Liver (tissue), 9 donors: ENCODE results near the gene PDP2. TPM values are rescaled to one million over a fixed set of nuclear protein-coding genes. Genes with fewer than 3 reads are reported as not detected.

Source experiments
- DNase-seq: peaks from one replicate; pipeline ENCODE4 v3.0.0-alpha.2; 2017; ENCODE audit warnings: low spot score
- H3K27ac ChIP-seq, 2 donors: one replicate each; pipeline ENCODE4 v1.7.0; 2013; ENCODE audit warnings: inconsistent platforms in 2 of 2, low read length in 2 of 2, control low read depth in 1 of 2, low read depth in 1 of 2, mild to moderate bottlenecking in 1 of 2
- H3K27me3 ChIP-seq, 4 donors: one replicate each; pipeline versions ENCODE4 v1.6.1 to v1.7.0; 2013; ENCODE audit warnings: low read length in 3 of 4, inconsistent platforms in 1 of 4, mild to moderate bottlenecking in 1 of 4, moderate library complexity in 1 of 4; ENCODE audit not compliant: control insufficient read depth in 4 of 4, insufficient read depth in 4 of 4
- H3K36me3 ChIP-seq, 4 donors: one replicate each; pipeline versions ENCODE4 v1.6.1 to v1.7.0; 2013; ENCODE audit warnings: low read length in 3 of 4, mild to moderate bottlenecking in 3 of 4, low read depth in 1 of 4, moderate library complexity in 1 of 4; ENCODE audit not compliant: control insufficient read depth in 4 of 4, insufficient read depth in 3 of 4
- H3K4me1 ChIP-seq, 4 donors: one replicate each; pipeline versions ENCODE4 v1.6.1 to v1.7.0; 2013; ENCODE audit warnings: low read length in 3 of 4, mild to moderate bottlenecking in 3 of 4, moderate library complexity in 1 of 4; ENCODE audit not compliant: control insufficient read depth in 4 of 4, insufficient read depth in 4 of 4
- H3K4me3 ChIP-seq, 3 donors: one replicate each; pipeline versions ENCODE4 v1.6.1 to v1.7.0; 2013; ENCODE audit warnings: low read length in 3 of 3, control low read depth in 1 of 3, low read depth in 1 of 3, mild to moderate bottlenecking in 1 of 3
- H3K9ac ChIP-seq, 2 donors: one replicate each; pipeline ENCODE4 v1.7.0; 2013; ENCODE audit warnings: low read length in 2 of 2, mild to moderate bottlenecking in 2 of 2, moderate library complexity in 2 of 2, control low read depth in 1 of 2, low read depth in 1 of 2
- H3K9me3 ChIP-seq, 4 donors: one replicate each; pipeline versions ENCODE4 v1.6.1 to v1.7.0; 2013; ENCODE audit warnings: low read length in 3 of 4; ENCODE audit not compliant: control insufficient read depth in 4 of 4
- ATF3 ChIP-seq: IDR thresholded peaks from 2 replicates; pipeline ENCODE4 v1.6.1; 2016; ENCODE audit warnings: antibody characterized with exemption
- CTCF ChIP-seq: fragments of 150-350 bp; IDR thresholded peaks from 2 replicates; pipeline ENCODE4 v1.5.1; 2017; ENCODE audit warnings: improper control_type of control experiment, low read depth, low read length; ENCODE audit not compliant: missing input control
- EGR1 ChIP-seq, 2 donors: IDR thresholded peaks; 2 replicates each; pipeline ENCODE4 v1.6.1; 2016 to 2018; ENCODE audit warnings: antibody characterized with exemption in 2 of 2, low read depth in 2 of 2
- FOXA1 ChIP-seq: IDR thresholded peaks from 2 replicates; pipeline ENCODE4 v1.6.1; 2016; ENCODE audit warnings: antibody characterized with exemption
- FOXA2 ChIP-seq: IDR thresholded peaks from 2 replicates; pipeline ENCODE4 v1.6.1; 2016; ENCODE audit warnings: antibody characterized with exemption
- HNF4A ChIP-seq, 2 donors: conservative IDR thresholded peaks; 2 replicates each; pipeline ENCODE4 v1.6.1; 2016; ENCODE audit warnings: antibody characterized with exemption in 2 of 2, mild to moderate bottlenecking in 2 of 2
- HNF4G ChIP-seq: IDR thresholded peaks from 2 replicates; pipeline ENCODE4 v1.6.1; 2016; ENCODE audit warnings: antibody characterized with exemption
- JUND ChIP-seq, 2 donors: IDR thresholded peaks; 2 replicates each; pipeline ENCODE4 v1.6.1; 2016; ENCODE audit warnings: antibody characterized with exemption in 2 of 2
- MAX ChIP-seq: IDR thresholded peaks from 2 replicates; pipeline ENCODE4 v1.6.1; 2016; ENCODE audit warnings: antibody characterized with exemption
- NR2F2 ChIP-seq: IDR thresholded peaks from 2 replicates; pipeline ENCODE4 v1.6.1; 2016; ENCODE audit warnings: antibody characterized with exemption
- REST ChIP-seq: IDR thresholded peaks from 2 replicates; pipeline ENCODE4 v1.6.1; 2016; ENCODE audit warnings: antibody characterized with exemption, mild to moderate bottlenecking
- RXRA ChIP-seq, 2 donors: IDR thresholded peaks; 2 replicates each; pipeline ENCODE4 v1.6.1; 2017 to 2018; ENCODE audit warnings: antibody characterized with exemption in 2 of 2, mild to moderate bottlenecking in 1 of 2
- TAF1 ChIP-seq: conservative IDR thresholded peaks from 2 replicates; pipeline ENCODE4 v1.6.1; 2016; ENCODE audit warnings: antibody characterized with exemption, mild to moderate bottlenecking
- YY1 ChIP-seq: IDR thresholded peaks from 2 replicates; pipeline ENCODE4 v1.6.1; 2016; ENCODE audit warnings: antibody characterized with exemption, mild to moderate bottlenecking
- ZBTB33 ChIP-seq: IDR thresholded peaks from 2 replicates; pipeline ENCODE4 v1.6.1; 2016; ENCODE audit warnings: antibody characterized with exemption
- WGBS: extraction: QIAGEN DNeasy Blood & Tissue Kit; methylation state at CpG from one replicate; pipeline ENCODE4 v1.1.7; 2013; 5-methylcytosine and 5-hydroxymethylcytosine counted together
- polyA plus RNA-seq, 2 donors: library from polyadenylated mRNA; stranded (reverse) in 1 of 2; unstranded in 1 of 2; fragments of 200-250 nt in 1 of 2; fragments of >200 nt in 1 of 2; fragmentation: Nextera tagmentation in 1 of 2; extraction: Ambion mirVana in 1 of 2; gene quantifications; one replicate each; pipeline versions ENCODE4 v1.2.1 to v1.2.3, GENCODE V29; 2013 to 2015
- total RNA-seq, 2 donors: library from RNA; depleted of rRNA; stranded (reverse); fragments of >200 nt; gene quantifications; one replicate each; pipeline ENCODE4 v1.2.3, GENCODE V29; 2014
- donor health status: healthy.
- donor health status: healthy.
- donor health status: healthy.
- donor health status: healthy.
- donor health status: healthy.

Gene PDP2
- total and polyA plus RNA-seq, 4 donors: 2.3 to 9.4 (median 6.1) TPM

DNA sequence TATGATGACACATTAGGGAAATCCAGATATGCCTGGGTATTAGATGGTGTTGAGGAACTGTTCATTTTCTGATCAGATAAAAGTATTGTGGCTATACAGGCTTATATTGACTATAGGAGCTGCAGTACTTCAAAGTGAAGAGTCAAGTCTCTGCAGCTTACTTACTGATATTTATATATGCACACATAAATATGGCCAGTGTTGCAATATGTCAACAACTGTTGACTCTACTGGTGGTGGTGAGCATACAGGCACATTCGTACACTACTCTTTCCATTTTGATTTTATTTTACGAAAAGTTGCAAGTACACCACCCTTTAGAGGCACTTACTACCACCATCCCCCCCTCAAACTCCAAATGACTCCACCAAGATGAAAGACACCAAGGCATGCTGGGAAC is 51.4 kb downstream of the PDP2 start:
- WGBS: 86% methylated on average over 2 of the region's 2 CpGs
- Histone ChIP-seq H3K4me1 (peaks cover 0 to 33% (median 22%) of the 10 kb centered on the region in 4 donors), H3K36me3 (no peaks in the 10 kb centered on the region), H3K9me3 (no peaks in the 10 kb centered on the region), H3K27ac (no peak overlapping the region), H3K4me3 (no peak overlapping the region), H3K9ac (no peak overlapping the region), H3K27me3 (no peaks in the 10 kb centered on the region)
- TF ChIP-seq FOXA1: no peak
- TF ChIP-seq EGR1 (IDR thresholded peaks at IDR 0.05; ENCODE audit: low read depth in 2 of 2): no peak
- TF ChIP-seq NR2F2: no peak
- no peak for TF ChIP-seq TAF1
- TF ChIP-seq HNF4G: no peak
- TF ChIP-seq REST: no peak
- TF ChIP-seq CTCF: no peak
- TF ChIP-seq ZBTB33: no peak
- TF ChIP-seq ATF3: no peak
- TF ChIP-seq RXRA (IDR thresholded peaks at IDR 0.05): no peak
- TF ChIP-seq YY1: no peak
- DNase-seq: no peak

DNA sequence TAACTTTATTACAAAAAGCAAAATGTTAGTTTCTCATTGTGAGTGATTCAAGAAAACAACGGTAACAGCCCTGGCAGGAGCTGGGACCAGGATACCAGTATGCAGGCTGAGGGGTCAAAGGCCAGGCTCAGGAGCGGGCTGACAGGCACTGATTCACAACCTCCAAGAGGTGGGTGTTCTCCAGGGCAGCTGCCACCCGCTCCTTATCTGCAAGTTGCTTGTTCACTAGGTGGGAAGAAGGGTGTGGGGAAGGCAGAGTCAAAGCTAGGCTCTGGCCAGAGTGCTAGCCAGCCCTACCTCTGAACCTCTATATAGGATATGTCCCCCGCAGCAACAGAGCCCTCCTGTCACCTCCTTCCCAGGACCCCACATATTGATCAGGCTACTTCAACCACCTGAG is 51.8 kb downstream of the PDP2 start:
- Histone ChIP-seq H3K36me3 (no peaks in the 10 kb centered on the region), H3K9ac (no peak overlapping the region), H3K27me3 (no peaks in the 10 kb centered on the region), H3K27ac (no peak overlapping the region), H3K9me3 (no peaks in the 10 kb centered on the region), H3K4me1 (peaks cover 0 to 37% (median 26%) of the 10 kb centered on the region in 4 donors), H3K4me3 (no peak overlapping the region)
- no peak for DNase-seq
- 78% methylated on average over 4 of the region's 4 CpGs for WGBS
- TF ChIP-seq HNF4A (conservative IDR thresholded peaks at IDR 0.05) (no peak), FOXA1 (no peak), TAF1 (no peak), YY1 (no peak), RXRA (IDR thresholded peaks at IDR 0.05) (no peak), JUND (IDR thresholded peaks at IDR 0.05) (no peak), MAX (no peak), HNF4G (no peak), NR2F2 (no peak), FOXA2 (no peak), ATF3 (no peak)
